HL-60 (cell line): ENCODE results near the gene TPCN1.

Experiments
- DNase-seq, 2 experiments: peaks; one replicate each; pipeline ENCODE4 v3.0.0-alpha.2; 2010 to 2020; ENCODE audit warnings: low read depth in 1 of 2, low spot score in 1 of 2
- H3K27ac ChIP-seq: fragments of 250-450 bp; sonication (Bioruptor Pico); replicated peaks from 2 replicates; pipeline ENCODE4 v1.5.1; 2020; ENCODE audit warnings: mild to moderate bottlenecking, moderate library complexity
- H3K27me3 ChIP-seq: fragments of 250-450 bp; sonication (Bioruptor Pico); 2 replicates; pipeline ENCODE4 v1.5.1; 2021; ENCODE audit warnings: mild to moderate bottlenecking, moderate library complexity; ENCODE audit not compliant: insufficient read depth, poor library complexity, severe bottlenecking
- H3K4me3 ChIP-seq: replicated peaks from 2 replicates; pipeline ENCODE4 v1.5.1; 2011; ENCODE audit warnings: mild to moderate bottlenecking, control low read depth, low read length; ENCODE audit not compliant: insufficient read depth
- GABPA ChIP-seq: IDR thresholded peaks from 2 replicates; pipeline ENCODE4 v1.6.1; 2012; ENCODE audit warnings: low read depth
- POLR2AphosphoS5 ChIP-seq: IDR thresholded peaks from 2 replicates; pipeline ENCODE4 v1.6.1; 2012; ENCODE audit warnings: low read depth
- SPI1 ChIP-seq: IDR thresholded peaks from 2 replicates; pipeline ENCODE4 v1.6.1; 2012; ENCODE audit warnings: low read depth, mild to moderate bottlenecking, borderline replicate concordance
- TF ChIP-seq, protein P1 (sequence below): IDR thresholded peaks from one replicate; pipeline ENCODE4 v1.5.1; 2011; ENCODE audit warnings: low read length, control low read depth, inconsistent platforms; ENCODE audit not compliant: insufficient read depth
- TF ChIP-seq, protein P2 (sequence below): IDR thresholded peaks from 2 replicates; pipeline ENCODE4 v1.6.1; 2012; ENCODE audit warnings: low read depth; ENCODE audit not compliant: insufficient replicate concordance

Gene TPCN1

DNA sequence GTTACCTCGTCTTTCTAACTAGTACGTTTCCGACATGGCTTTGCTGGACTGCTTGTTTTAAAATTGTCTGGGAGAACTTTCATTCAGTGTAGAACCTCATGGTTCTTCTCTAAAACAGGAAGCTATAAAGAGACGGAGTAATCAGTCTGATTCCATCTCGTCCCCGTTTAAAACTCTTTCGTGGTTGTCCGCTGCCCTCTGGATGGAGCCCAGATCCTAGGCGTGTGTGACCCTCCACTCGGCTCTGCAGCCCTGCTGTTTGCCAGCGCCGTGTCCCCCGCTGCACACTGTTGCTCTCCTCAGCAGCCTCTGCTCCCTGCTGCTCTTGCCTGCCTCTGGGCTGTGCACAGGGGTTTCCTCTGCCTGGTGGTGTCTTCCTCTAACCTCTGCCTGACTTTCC is 63.5 kb downstream of the TPCN1 start:
- H3K27ac ChIP-seq, result no peak overlapping the region
- no peaks in the 10 kb centered on the region for H3K27me3 ChIP-seq
- H3K4me3 ChIP-seq, result no peak overlapping the region
- TF ChIP-seq, protein P1, sequence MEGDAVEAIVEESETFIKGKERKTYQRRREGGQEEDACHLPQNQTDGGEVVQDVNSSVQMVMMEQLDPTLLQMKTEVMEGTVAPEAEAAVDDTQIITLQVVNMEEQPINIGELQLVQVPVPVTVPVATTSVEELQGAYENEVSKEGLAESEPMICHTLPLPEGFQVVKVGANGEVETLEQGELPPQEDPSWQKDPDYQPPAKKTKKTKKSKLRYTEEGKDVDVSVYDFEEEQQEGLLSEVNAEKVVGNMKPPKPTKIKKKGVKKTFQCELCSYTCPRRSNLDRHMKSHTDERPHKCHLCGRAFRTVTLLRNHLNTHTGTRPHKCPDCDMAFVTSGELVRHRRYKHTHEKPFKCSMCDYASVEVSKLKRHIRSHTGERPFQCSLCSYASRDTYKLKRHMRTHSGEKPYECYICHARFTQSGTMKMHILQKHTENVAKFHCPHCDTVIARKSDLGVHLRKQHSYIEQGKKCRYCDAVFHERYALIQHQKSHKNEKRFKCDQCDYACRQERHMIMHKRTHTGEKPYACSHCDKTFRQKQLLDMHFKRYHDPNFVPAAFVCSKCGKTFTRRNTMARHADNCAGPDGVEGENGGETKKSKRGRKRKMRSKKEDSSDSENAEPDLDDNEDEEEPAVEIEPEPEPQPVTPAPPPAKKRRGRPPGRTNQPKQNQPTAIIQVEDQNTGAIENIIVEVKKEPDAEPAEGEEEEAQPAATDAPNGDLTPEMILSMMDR, result no peak
- TF ChIP-seq GABPA, result no peak
- no peak for TF ChIP-seq POLR2AphosphoS5
- no peak for TF ChIP-seq SPI1
- no peak for DNase-seq

DNA sequence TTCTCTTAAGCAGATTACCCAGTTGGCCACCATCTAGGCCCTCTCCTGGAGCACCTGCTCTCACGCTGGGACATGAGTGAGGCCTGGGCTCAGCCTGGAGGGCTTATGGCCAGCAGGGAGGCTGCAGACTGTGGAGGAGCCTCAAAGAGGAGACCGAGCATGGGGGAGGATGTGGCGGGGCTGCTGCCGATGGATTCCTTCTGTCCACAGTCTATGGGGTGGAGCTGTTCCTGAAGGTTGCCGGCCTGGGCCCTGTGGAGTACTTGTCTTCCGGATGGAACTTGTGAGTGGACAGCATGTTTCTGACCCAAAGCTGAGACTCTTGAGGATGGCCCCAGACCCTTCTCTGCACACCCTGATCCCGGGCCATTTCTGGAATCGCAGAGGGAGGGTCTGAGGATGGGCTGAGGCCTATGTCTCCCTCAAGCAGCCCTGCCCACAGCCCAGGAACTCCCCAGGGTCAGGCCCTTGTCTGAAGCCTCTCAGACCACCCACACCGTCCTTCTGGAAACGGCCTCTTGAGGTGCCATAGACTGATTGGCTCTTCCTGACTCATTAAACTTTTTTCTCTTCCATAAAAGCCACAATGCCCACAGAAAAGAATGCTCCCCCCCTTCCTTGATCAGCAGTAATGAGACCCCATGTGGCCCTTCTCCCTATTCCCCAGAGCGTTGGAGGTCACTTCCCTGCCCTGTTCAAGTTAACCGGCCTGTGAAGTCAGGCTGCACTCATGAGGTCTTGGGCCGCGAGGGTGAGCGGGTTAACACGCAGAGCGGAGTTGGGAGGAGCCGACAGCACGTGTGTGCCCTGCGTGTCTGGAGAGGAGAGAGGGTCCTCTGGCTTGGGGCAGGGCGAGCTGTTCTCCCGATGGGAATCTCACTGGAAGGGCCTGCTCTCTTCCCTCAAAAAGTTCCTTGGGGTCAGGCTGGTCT is 64.7 kb downstream of the TPCN1 start:
- DNase-seq, result no peak
- Histone ChIP-seq H3K27ac (no peak overlapping the region), H3K4me3 (no peak overlapping the region), H3K27me3 (no peaks in the 10 kb centered on the region)
- TF ChIP-seq GABPA (no peak), SPI1 (no peak), POLR2AphosphoS5 (no peak)
- TF ChIP-seq, protein P2, sequence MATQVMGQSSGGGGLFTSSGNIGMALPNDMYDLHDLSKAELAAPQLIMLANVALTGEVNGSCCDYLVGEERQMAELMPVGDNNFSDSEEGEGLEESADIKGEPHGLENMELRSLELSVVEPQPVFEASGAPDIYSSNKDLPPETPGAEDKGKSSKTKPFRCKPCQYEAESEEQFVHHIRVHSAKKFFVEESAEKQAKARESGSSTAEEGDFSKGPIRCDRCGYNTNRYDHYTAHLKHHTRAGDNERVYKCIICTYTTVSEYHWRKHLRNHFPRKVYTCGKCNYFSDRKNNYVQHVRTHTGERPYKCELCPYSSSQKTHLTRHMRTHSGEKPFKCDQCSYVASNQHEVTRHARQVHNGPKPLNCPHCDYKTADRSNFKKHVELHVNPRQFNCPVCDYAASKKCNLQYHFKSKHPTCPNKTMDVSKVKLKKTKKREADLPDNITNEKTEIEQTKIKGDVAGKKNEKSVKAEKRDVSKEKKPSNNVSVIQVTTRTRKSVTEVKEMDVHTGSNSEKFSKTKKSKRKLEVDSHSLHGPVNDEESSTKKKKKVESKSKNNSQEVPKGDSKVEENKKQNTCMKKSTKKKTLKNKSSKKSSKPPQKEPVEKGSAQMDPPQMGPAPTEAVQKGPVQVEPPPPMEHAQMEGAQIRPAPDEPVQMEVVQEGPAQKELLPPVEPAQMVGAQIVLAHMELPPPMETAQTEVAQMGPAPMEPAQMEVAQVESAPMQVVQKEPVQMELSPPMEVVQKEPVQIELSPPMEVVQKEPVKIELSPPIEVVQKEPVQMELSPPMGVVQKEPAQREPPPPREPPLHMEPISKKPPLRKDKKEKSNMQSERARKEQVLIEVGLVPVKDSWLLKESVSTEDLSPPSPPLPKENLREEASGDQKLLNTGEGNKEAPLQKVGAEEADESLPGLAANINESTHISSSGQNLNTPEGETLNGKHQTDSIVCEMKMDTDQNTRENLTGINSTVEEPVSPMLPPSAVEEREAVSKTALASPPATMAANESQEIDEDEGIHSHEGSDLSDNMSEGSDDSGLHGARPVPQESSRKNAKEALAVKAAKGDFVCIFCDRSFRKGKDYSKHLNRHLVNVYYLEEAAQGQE, result no peak
- TF ChIP-seq, protein P1, result no peak

GRCh38 chr12:113286712-113287111 is 65.4 kb downstream of the TPCN1 start:
- TF ChIP-seq, protein P1, result no peak
- TF ChIP-seq POLR2AphosphoS5, result no peak
- TF ChIP-seq, protein P2, result no peak
- TF ChIP-seq GABPA, result no peak
- TF ChIP-seq SPI1, result no peak
- no peak for DNase-seq
- no peaks in the 10 kb centered on the region for H3K27me3 ChIP-seq
- H3K27ac ChIP-seq, result no peak overlapping the region
- H3K4me3 ChIP-seq, result no peak overlapping the region
